Stimulated activated CD4-positive, alpha-beta T cell treated with anti-CD3 and anti-CD28 coated beads, Interleukin-2, amount 100 ng/mL, for 4 hours (primary cell): ENCODE measurements around the gene RCOR1.
"Not testable (repeated sequence)": the region's sequence is repeated elsewhere in the genome, so short reads cannot be mapped to it uniquely, and the experiment has no call there.

ENCODE experiments used
- DNase-seq: peaks from one replicate; pipeline ENCODE4 v3.0.0-alpha.2; 2020; ENCODE audit warnings: low read depth

RCOR1 gene

GRCh38 chr14:102591944-102592762 lies at the start of gene RCOR1:
Gene RCOR1 (plus strand): TSS chr14:102592649. CDS start chr14:102592887, 238 bp downstream.
- peak; percentile 97 for DNase-seq

- DNase-seq: no peak
Observed at GRCh38 chr14:102544046-102544746, 48.3 kb upstream of the RCOR1 start.

DNA sequence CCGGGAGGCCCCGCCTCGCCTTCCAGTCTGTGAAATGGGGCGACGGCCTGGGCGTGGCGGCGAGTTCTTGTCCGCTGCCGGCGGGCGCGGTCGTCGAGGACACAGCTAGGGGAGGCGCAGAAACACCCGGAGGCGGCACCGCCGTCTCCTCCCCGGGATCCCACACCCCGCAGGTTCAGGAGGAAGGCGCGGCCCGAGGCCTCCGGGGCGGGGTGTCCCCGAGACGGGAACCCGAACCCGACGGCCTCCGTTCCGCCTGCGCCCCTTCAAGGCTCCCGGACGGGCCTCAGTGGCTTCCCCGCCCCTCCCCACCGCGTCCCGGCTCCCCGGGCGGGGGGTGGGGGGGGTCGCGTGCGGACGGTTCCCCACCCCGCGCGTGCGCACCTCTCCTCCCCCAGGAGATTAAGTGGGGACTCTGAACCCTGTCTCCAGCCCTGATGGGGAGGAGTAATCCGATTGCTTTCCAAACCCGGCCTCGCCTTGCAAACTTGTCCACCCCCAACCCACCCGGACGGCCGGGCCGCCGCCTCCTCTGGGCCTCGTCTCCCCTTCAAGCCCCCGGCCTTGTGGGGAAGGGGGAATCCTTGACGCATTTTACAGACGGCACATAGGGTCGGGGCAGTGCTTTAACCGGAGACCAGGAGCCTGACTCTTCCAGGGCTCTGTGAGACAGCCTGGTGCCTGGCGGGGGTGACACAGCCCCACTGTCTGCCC lies 47.5 kb upstream of the RCOR1 start:
- no peak for DNase-seq

DNA sequence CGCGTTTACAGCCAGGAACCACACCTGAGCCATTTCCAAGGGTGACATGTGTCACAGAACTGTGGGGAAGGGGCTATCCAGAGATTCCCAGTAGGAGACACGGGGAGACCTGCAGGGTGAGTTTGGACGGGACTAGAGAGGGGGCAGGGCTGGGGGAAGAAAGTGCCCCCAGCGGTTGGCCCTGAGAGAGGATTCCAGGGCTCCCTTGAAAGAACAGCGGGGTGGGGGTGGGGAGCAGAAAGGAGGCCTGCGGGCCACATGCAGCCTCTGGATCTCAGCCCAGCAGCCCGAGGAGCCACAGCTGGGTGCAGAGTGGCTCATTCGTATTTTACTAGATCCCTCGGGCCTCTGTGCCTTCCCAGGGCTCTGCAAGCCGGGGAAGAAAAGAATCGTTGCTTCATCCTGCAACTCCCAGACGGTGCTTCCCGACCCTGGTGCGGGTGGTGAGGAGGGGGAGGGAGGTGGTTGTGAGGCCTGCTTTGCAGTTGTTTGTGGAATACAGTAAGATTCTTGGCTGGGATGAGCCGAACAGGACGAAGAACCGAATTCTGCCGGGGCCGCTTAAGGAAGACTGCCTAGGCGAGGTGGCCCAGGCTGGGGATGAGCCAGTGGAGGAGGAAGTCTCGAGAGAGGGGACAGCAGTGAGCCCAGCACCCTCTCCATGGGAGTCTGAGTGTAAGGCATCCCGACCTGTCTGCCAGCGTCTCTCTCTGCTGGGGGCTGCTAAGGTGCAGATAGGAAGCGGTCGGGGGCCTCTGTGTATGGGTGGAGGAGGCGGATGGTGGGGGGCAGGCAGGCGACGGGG lies 46.8 kb upstream of the RCOR1 start:
- DNase-seq: no peak

DNA sequence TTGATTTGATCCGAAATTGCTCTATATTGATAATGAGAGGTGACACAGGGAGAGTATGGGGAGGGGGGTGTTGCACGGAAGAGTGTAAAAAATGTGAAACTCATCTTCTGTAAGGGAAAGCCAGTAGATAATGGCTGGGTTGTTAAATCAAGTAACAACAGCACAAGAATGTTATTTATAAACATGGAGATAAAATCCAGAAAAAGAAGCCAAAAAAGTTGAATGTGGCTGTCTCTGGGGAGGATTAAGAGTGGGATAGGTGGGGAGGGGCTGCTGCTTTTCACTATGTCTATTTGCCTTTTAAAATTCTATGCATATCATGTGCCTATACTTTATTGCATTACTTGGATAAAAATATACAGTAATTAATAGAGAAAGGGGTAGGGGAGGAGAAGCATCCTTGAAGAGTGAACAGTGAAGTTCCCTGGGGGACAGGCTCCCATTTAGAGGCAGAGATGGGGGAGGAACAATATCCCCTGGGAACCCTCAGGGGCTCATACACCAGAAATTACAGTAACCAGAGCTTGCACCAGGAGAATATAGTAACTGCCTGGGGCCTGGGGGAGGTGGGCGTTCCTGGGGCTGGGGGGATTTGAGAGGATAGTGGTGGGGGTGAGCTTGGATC lies 43.7 kb upstream of the RCOR1 start:
- DNase-seq: no peak

DNA sequence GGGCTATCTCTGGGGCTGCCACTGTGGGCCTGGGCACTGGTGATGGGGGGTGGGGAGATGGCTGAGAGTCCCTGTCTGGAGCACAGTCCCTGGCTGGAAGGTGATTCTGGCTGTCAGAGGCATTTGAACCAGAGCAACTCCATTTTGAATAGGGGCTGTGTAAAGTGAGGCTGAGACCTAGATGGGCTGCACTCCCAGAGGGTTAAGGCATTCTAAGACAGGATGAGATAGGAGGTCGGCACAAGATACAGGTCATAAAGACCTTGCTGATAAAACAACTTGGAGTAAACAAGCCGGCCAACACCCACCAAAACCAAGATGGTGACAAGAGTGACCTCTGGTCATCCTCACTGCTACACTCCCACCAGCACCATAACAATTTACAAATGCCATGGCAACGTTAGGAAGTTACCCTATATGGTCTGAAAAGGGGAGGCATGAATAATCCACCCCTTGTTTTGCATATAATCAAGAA lies 41.5 kb upstream of the RCOR1 start:
- DNase-seq: not testable (repeated sequence)

GRCh38 chr14:102551995-102552705 lies 40.3 kb upstream of the RCOR1 start:
- no peak for DNase-seq

- peak; percentile 43 for DNase-seq
Observed at GRCh38 chr14:102554821-102555819, 37.3 kb upstream of the RCOR1 start.

- no peak for DNase-seq
Observed at GRCh38 chr14:102556098-102556677, 36.3 kb upstream of the RCOR1 start.

DNA sequence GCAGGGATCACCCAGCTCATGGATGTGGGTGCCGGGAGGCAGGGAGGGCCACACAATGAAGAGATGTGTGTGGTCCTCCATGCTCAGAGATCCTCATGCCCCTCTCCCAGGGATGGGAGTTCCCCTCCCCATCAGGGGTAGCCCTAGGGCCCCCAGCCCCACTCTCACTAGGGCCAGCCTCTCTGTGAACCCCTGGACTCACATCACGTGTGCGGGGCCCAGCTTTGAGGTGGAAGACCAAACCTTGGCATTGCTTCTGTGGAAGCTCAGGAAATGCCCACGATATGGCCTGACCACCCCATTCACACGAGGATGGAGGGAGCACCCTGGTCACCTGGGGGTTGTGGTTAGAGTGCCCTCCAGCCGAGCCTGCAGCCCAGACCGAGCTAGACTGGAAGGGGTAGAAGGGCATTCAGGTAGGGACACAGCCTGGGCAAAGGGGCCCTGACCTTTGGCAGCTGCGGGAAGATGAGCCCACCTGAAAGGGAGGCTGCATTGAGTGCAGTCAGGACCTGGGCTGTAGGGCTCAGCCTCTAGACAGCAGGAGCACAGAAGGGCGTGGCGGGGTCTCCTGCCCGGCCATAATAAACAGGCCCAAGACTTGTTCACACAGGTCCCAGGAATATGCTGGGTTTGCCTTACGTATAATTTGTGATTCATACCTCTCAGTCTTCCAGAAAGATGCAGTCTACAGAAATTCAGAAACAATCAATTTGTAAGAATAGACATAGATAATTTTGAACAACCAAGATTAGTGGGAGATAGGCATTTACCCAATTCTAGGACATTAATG lies 34.8 kb upstream of the RCOR1 start:
- DNase-seq: no peak

- DNase-seq: no peak
Observed at GRCh38 chr14:102558556-102558955, 33.9 kb upstream of the RCOR1 start.

- DNase-seq: no peak
Observed at GRCh38 chr14:102560458-102561261, 31.8 kb upstream of the RCOR1 start.

GRCh38 chr14:102565331-102565887 lies 27.0 kb upstream of the RCOR1 start:
- no peak for DNase-seq

DNA sequence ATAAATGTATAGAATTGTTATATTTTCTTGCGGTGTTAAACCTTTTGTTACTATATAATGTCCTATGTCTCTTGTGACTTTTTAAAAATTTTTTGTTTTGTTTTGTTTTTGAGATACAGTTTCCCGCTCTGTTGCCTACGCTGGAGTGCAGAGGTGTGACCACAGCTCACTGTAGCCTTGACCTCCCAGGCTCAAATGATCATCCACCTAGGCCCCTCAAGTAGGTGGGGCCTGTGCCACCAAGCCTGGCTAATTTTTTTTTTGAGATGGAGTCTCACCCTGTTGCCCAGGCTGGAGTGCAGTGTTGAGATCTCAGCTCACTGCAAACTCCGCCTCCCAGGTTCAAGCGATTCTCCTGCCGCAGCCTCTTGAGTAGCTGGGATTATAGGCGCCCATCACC lies 26.5 kb upstream of the RCOR1 start:
- DNase-seq: no peak

- peak; percentile 41 for DNase-seq
Observed at GRCh38 chr14:102568115-102568614, 24.3 kb upstream of the RCOR1 start.

DNA sequence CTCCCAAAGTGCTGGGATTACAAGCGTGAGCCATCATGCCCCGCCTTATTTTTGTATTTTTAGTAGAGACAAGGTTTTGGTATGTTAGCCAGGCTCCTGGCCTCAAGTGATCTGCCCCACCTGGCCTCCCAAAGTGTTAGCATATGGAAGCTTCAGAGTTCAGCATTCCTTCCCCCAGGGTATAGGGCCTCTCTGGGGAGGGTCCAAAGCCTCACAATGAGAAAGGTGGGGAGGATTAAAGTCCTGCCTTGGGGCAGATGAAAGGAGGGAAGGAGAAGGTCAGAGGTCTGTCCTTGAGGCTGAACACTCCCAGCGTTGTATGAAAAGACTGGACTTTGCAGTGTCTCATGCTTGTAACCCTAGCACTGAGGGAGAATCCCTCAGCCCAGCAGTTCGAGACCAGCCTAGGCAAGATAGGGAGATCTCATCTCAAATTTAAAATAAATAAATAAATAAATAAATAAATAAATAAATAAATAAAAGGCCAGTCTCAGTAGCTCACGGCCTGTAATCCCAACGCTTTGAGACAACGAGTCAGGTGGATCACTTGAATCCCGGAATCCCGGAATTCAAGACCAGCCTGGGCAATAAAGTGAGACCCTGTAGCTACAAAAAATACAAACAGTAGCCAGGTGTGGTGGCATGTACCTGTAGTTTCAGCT lies 22.0 kb upstream of the RCOR1 start:
- DNase-seq: no peak
